Activated CD8-positive, alpha-beta T cell treated with anti-CD3 and anti-CD28 coated beads for 36 hours (primary cell): ENCODE data around the gene AGO3. TPM values are rescaled to one million over a fixed set of nuclear protein-coding genes. Genes with fewer than 3 reads are reported as not detected.

ENCODE experiments used
- ATAC-seq: fragments of 200-7000 bp; cut with Tn5 transposase; one replicate; pipeline ENCODE4 v1.10.0; 2021; ENCODE audit warnings: mild to moderate bottlenecking, moderate library complexity
- CTCF ChIA-PET: fragments of 350-600 bp; sonication (Branson Sonifier 250); formaldehyde crosslinking; loops from one replicate; lab custom pipeline; 2021; ENCODE audit warnings: antibody characterized with exemption; lab: Charles Lee
- POLR2A ChIA-PET: fragments of 350-600 bp; sonication (Branson Sonifier 250); formaldehyde crosslinking; loops from one replicate; lab custom pipeline; 2021; ENCODE audit warnings: antibody characterized with exemption; lab: Charles Lee
- DNase-seq: peaks from one replicate; pipeline ENCODE4 v3.0.0-alpha.2; 2020
- H3K27ac Mint-ChIP-seq: one replicate; pipeline ENCODE4 v1.8.0; 2021; ENCODE audit warnings: mild to moderate bottlenecking, mixed read lengths
- H3K27me3 Mint-ChIP-seq: one replicate; pipeline ENCODE4 v1.8.0; 2021; ENCODE audit warnings: mixed read lengths
- H3K36me3 Mint-ChIP-seq: one replicate; pipeline ENCODE4 v1.8.0; 2021; ENCODE audit warnings: low read depth, mixed read lengths
- H3K4me1 Mint-ChIP-seq: one replicate; pipeline ENCODE4 v1.8.0; 2021; ENCODE audit warnings: low read depth, mixed read lengths
- H3K4me3 Mint-ChIP-seq: one replicate; pipeline ENCODE4 v1.8.0; 2021; ENCODE audit warnings: mild to moderate bottlenecking, moderate library complexity, mixed read lengths
- H3K9me3 Mint-ChIP-seq: one replicate; pipeline ENCODE4 v1.8.0; 2021; ENCODE audit warnings: mixed read lengths
- intact Hi-C: fragments of 100-400 bp; cut with micrococcal nuclease; formaldehyde crosslinking; loops from one replicate; pipeline ENCODE4 v1.10.0; 2022
- total RNA-seq, 2 experiments: library from RNA; stranded (reverse); gene quantifications; one replicate each; pipeline ENCODE4 v1.2.3, GENCODE V29; 2021
- TF ChIP-seq, protein P1 (sequence below): fragments of 200-600 bp; IDR thresholded peaks from one replicate; pipeline ENCODE4 v1.8.0; 2022; ENCODE audit warnings: antibody characterized with exemption, mild to moderate bottlenecking

Gene AGO3
- total RNA-seq, 2 experiments from 2014 or later: 27.7 to 30.0 TPM

DNA sequence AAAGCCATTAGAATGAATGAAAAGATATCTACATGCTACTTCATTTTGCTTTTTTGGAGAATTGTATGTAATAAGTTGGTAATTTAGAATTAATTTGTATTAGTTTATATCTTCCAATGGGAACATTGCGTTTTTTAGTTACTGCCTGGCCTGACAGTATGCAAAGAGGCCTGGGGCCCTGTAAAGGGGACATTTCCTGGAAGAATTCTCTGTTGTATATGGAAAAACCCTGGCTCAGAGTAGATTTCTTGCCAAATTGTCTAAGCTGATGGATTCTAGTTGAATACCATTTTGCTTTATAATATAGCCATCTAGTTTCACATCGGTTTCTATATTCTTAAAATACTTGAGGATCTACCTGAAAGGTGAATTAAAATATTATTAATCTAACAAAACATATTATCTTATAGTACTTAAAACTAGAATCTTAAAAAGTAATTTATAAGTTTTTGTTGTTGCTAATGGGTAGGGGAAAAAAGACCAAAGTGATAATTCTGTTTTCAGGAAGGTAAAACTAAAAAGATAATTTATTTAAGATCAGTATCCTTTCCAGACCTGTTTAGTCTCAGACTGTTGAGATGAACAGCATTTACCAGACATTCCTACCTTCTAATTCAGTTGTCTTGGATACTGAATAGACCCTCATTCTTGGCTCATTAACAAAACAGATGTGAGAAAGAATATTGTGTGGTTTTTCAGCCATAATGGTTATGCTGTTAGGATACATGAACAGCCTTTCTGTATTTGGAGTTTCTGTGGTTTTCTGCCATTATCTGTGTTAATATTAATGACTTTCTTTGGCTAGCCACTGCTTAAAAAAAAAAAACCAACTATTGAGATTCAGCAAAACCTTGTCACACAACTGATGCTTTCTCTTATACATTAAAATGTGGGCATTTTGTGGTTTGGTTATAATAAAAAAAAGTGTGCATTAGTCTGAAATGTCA, 4.8 kb downstream of the AGO3 start:
- no peak for ATAC-seq
- no peak overlapping the region for H3K4me3 Mint-ChIP-seq
- no peak overlapping the region for H3K27ac Mint-ChIP-seq
- CTCF ChIA-PET: no interaction called here
- intact Hi-C loops: no loop called here
- no peaks in the 10 kb centered on the region for H3K9me3 Mint-ChIP-seq
- TF ChIP-seq, protein P1, sequence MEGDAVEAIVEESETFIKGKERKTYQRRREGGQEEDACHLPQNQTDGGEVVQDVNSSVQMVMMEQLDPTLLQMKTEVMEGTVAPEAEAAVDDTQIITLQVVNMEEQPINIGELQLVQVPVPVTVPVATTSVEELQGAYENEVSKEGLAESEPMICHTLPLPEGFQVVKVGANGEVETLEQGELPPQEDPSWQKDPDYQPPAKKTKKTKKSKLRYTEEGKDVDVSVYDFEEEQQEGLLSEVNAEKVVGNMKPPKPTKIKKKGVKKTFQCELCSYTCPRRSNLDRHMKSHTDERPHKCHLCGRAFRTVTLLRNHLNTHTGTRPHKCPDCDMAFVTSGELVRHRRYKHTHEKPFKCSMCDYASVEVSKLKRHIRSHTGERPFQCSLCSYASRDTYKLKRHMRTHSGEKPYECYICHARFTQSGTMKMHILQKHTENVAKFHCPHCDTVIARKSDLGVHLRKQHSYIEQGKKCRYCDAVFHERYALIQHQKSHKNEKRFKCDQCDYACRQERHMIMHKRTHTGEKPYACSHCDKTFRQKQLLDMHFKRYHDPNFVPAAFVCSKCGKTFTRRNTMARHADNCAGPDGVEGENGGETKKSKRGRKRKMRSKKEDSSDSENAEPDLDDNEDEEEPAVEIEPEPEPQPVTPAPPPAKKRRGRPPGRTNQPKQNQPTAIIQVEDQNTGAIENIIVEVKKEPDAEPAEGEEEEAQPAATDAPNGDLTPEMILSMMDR: no peak
- DNase-seq: no peak
- peaks cover 38% of the 10 kb centered on the region for H3K4me1 Mint-ChIP-seq
- no peaks in the 10 kb centered on the region for H3K27me3 Mint-ChIP-seq
- H3K36me3 Mint-ChIP-seq: peaks cover 2% of the 10 kb centered on the region
- POLR2A ChIA-PET: no interaction called here

DNA sequence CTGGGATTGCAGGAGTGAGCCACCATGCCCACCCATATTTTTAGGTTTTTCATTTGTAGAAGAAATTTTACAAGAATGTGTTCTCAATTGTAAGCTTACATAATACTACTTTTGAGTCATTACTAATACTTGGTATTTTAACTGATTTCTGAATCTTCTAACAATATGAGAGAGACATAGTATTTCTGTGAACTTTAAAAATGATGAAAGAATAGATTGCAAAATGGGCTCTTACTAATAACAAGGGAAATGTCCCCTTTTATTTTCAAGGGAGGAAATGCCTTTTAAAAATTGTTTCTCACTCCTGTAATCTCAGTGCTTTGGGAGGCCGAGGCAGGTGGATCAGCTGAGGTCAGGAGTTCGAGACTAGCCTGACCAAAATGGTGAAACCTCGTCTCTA, 5.9 kb downstream of the AGO3 start:
- no peak for DNase-seq
- H3K27ac Mint-ChIP-seq: no peak overlapping the region
- POLR2A ChIA-PET: no interaction called here
- H3K4me1 Mint-ChIP-seq: peaks cover 48% of the 10 kb centered on the region
- TF ChIP-seq, protein P1: no peak
- H3K4me3 Mint-ChIP-seq: no peak overlapping the region
- no peaks in the 10 kb centered on the region for H3K27me3 Mint-ChIP-seq
- H3K36me3 Mint-ChIP-seq: peaks cover 6% of the 10 kb centered on the region
- CTCF ChIA-PET: no interaction called here
- no peak for ATAC-seq
- intact Hi-C loops: no loop called here
- no peaks in the 10 kb centered on the region for H3K9me3 Mint-ChIP-seq

DNA sequence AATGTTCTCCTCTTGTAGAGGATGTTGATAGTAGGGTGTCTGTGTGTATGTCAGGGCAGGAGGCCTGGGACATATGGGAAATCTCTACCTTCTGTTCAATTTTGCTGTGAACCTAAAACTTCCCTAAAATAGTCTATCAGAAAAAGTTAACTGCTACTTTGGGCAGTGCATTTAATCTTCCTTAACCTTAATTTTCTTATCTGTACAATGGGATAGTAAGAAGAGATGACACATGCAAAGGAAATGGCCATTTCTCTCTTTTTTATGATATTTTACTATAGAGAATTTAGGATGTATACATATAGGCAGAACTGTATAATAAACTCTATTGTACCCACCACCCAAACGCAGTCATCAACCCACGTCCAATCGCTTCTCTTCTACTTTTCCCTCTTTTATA, 8.6 kb downstream of the AGO3 start:
- H3K9me3 Mint-ChIP-seq: no peaks in the 10 kb centered on the region
- H3K4me3 Mint-ChIP-seq: no peak overlapping the region
- H3K36me3 Mint-ChIP-seq: peaks cover 14% of the 10 kb centered on the region
- POLR2A ChIA-PET: no interaction called here
- no peak overlapping the region for H3K27ac Mint-ChIP-seq
- H3K27me3 Mint-ChIP-seq: no peaks in the 10 kb centered on the region
- intact Hi-C loops: no loop called here
- CTCF ChIA-PET: no interaction called here
- peaks cover 45% of the 10 kb centered on the region for H3K4me1 Mint-ChIP-seq
- no peak for ATAC-seq
- TF ChIP-seq, protein P1: no peak
- DNase-seq: no peak

DNA sequence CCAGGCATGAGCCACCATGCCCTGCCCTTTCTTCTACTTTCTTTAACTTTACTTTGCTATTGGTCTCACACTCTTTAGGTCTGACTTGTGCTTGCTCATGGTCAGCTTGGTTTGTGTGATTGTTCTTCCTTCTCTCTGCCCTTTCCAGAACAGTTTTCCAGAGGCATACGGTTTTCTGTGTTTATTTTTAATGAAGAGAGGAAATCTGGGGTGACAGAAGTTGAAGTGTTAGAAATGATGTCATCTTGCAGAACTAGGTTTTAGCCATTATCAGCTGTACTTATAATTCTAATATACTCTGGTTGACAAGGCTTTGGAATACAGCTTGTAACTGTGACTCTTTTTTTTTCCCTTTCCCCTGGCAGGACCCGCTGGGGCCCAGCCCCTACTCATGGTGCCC, 14.4 kb downstream of the AGO3 start:
- Mint-ChIP-seq H3K4me3 (no peak overlapping the region), H3K27ac (peak overlapping the region; percentile 14), H3K27me3 (no peaks in the 10 kb centered on the region), H3K4me1 (peaks cover 46% of the 10 kb centered on the region), H3K36me3 (peaks cover 25% of the 10 kb centered on the region), H3K9me3 (no peaks in the 10 kb centered on the region)
- TF ChIP-seq, protein P1: no peak
- ChIA-PET POLR2A (interaction anchor here (0.7 to 2.2 kb wide), 2 partner anchors 14 to 156 kb away, joined by 3 to 6 read pairs; partner anchors contain the start of gene AGO3), CTCF (interaction anchor here (0.8 to 1.2 kb wide), 2 partner anchors 31 to 62 kb away, joined by 3 read pairs; partner anchors contain the start of gene AGO1)
- intact Hi-C loops: no loop called here
- ATAC-seq (no peak), DNase-seq (no peak)

DNA sequence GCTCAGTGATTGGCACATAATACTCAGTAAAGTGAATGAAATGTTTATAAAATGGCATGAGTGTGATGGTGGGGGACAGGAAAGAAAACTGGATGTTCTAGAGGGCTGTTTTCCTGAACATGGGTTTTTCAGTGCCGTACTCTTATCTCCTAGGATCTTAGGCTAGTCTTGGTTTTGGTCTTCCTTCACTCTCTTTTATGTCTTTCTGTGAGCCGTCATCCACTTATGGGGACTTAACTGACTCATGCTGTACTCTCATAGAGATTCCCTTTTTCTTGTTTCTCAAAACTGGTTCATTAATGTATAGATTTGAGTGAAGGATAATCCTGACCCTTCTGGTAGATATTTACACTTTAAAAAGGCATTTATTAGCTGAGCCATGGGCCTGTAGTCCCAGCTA, 16.6 kb downstream of the AGO3 start:
- CTCF ChIA-PET: no interaction called here
- no peak for DNase-seq
- H3K4me3 Mint-ChIP-seq: no peak overlapping the region
- intact Hi-C loops: no loop called here
- H3K27me3 Mint-ChIP-seq: no peaks in the 10 kb centered on the region
- peaks cover 21% of the 10 kb centered on the region for H3K36me3 Mint-ChIP-seq
- POLR2A ChIA-PET: interaction anchor here (1.2 kb wide), 1 partner anchor 17 kb away, joined by 5 read pairs; the partner anchor contains the start of gene AGO3
- H3K27ac Mint-ChIP-seq: no peak overlapping the region
- ATAC-seq: no peak
- no peaks in the 10 kb centered on the region for H3K9me3 Mint-ChIP-seq
- H3K4me1 Mint-ChIP-seq: peaks cover 29% of the 10 kb centered on the region
- TF ChIP-seq, protein P1: no peak
